Adrenal gland (tissue), 12 donors: ENCODE results near the gene PDE10A. TPM values are rescaled to one million over a fixed set of nuclear protein-coding genes. Genes with fewer than 3 reads are reported as not detected.

Source experiments
- DNase-seq, 7 donors: peaks; one replicate each; pipeline ENCODE4 v3.0.0-alpha.2; 2019 to 2020
- H3K27ac ChIP-seq, 5 donors: fragments of 200-600 bp; sonication (generic) in 4 of 5; 1 replicate in 3 of 5; 2 replicates in 2 of 5; pipeline versions ENCODE4 v1.5.1 to v1.8.0; 2016 to 2020; ENCODE audit warnings: mild to moderate bottlenecking in 1 of 5
- H3K27me3 ChIP-seq: fragments of 200-600 bp; 2 replicates; pipeline ENCODE4 v1.8.0; 2021
- H3K36me3 ChIP-seq, 2 donors: fragments of 200-600 bp; replicated peaks in 1 of 2; 1 replicate in 1 of 2; 2 replicates in 1 of 2; pipeline versions ENCODE4 v1.5.1 to v1.8.0; 2018 to 2022
- H3K4me1 ChIP-seq, 2 donors: fragments of 200-600 bp; replicated peaks in 1 of 2; 1 replicate in 1 of 2; 2 replicates in 1 of 2; pipeline versions ENCODE4 v1.5.1 to v1.8.0; 2018 to 2021
- H3K4me3 ChIP-seq, 4 donors: fragments of 200-600 bp; sonication (generic) in 3 of 4; one replicate each; pipeline ENCODE4 v1.5.1; 2016 to 2018
- H3K9me3 ChIP-seq, 3 donors: fragments of 200-600 bp; sonication (generic) in 1 of 3; replicated peaks in 1 of 3; 1 replicate in 2 of 3; 2 replicates in 1 of 3; pipeline versions ENCODE4 v1.5.1 to v1.8.0; 2016 to 2021
- CTCF ChIP-seq, 6 experiments: fragments of 450-650 bp in 4 of 6; fragments of 200-600 bp in 2 of 6; sonication (generic) in 1 of 6; IDR thresholded peaks; 1 replicate in 5 of 6; 2 replicates in 1 of 6; pipeline versions ENCODE4 v1.5.1 to v1.8.0; 2016 to 2021; ENCODE audit warnings: antibody characterized with exemption in 6 of 6, mild to moderate bottlenecking in 2 of 6, moderate library complexity in 1 of 6
- POLR2A ChIP-seq, 2 donors: fragments of 450-650 bp; IDR thresholded peaks; one replicate each; pipeline ENCODE4 v1.6.1; 2017; ENCODE audit warnings: antibody characterized with exemption in 2 of 2, mild to moderate bottlenecking in 2 of 2, moderate library complexity in 1 of 2
- WGBS, 4 donors: extraction: QIAGEN DNeasy Blood & Tissue Kit in 2 of 4; methylation state at CpG; one replicate each; pipeline versions ENCODE4 v1.1.5 to v1.1.7; 2013 to 2017; 5-methylcytosine and 5-hydroxymethylcytosine counted together
- intact Hi-C, 2 donors: fragments of 100-400 bp; cut with DNase I; formaldehyde crosslinking; loops; one replicate each; pipeline versions ENCODE4 v1.14.1 to v1.15.0; 2022 to 2023
- polyA plus RNA-seq, 3 donors: library from polyadenylated mRNA; stranded (reverse); fragments of 200-250 nt in 2 of 3; fragments of 350-450 nt in 1 of 3; fragmentation: Illumina TruSeq in 1 of 3; extraction: RNeasy Lipid Tissue Mini Kit (QIAGEN cat#74804) in 1 of 3; gene quantifications; one replicate each; pipeline ENCODE4 v1.2.3, GENCODE V29; 2013 to 2014
- total RNA-seq, 9 donors: library from RNA; depleted of rRNA in 4 of 9; stranded (reverse); fragments of >200 nt in 4 of 9; fragments of 120-200 nt in 1 of 9; fragmentation: NEBNext Ultra II Directional in 1 of 9; extraction: Animal tissue kit (Norgen Biotek cat#: 25700) in 1 of 9; gene quantifications; one replicate each; pipeline versions ENCODE4 v1.1.0 to v1.2.4, GENCODE V29; 2013 to 2023
- donor health status: healthy with polysubstance abuse.
- donor health status: Bipolar disorder and iron deficiency.
- donor health status: DM: yes; HTN: yes; CAD: no.
- donor health status: DM: no; HTN: no; CAD: no.
- donor health status: DM: no; HTN: no; CAD: no.
- donor health status: DM: yes; HTN: yes; CAD: no.

Gene PDE10A
- total and polyA plus RNA-seq, 12 donors, result 4.0 to 199 (median 27.8) TPM

GRCh38 chr6:165659945-165660856 lies 2.8 kb downstream of the PDE10A start:
- DNase-seq, result no peak
- intact Hi-C loops, result no loop called here

GRCh38 chr6:165658395-165659058 lies 4.5 kb downstream of the PDE10A start:
- no peak for DNase-seq
- 91 to 95% (median 94%) methylated on average over 13 of the region's 13 CpGs for WGBS, 4 donors
- Histone ChIP-seq H3K9me3 (no peaks in the 10 kb centered on the region), H3K4me3 (no peak overlapping the region), H3K27me3 (peaks cover 5% of the 10 kb centered on the region), H3K4me1 (peaks cover 7 to 18% of the 10 kb centered on the region in 2 donors), H3K27ac (no peak overlapping the region), H3K36me3 (no peaks in the 10 kb centered on the region)
- TF ChIP-seq POLR2A (IDR thresholded peaks at IDR 0.05) (no peak), CTCF (IDR thresholded peaks at IDR 0.05) (no peak)
- intact Hi-C loops, result no loop called here

More at GRCh38 chr6:165659945-165660856, 2.8 kb downstream of the PDE10A start:
- Histone ChIP-seq H3K4me1 (peaks cover 11 to 25% of the 10 kb centered on the region in 2 donors), H3K27ac (no peak overlapping the region), H3K9me3 (no peaks in the 10 kb centered on the region), H3K4me3 (peak overlapping the region in 2 of 4 donors; percentile 56 to 67), H3K36me3 (no peaks in the 10 kb centered on the region), H3K27me3 (peaks cover 15% of the 10 kb centered on the region)
- 13 to 92% (median 29%) methylated on average over 6 to 67 of the region's 67 CpGs for WGBS, 4 donors
- TF ChIP-seq CTCF (IDR thresholded peaks at IDR 0.05) (no peak), POLR2A (IDR thresholded peaks at IDR 0.05) (no peak)

GRCh38 chr6:165657325-165657680 lies 5.7 kb downstream of the PDE10A start:
- Histone ChIP-seq H3K27ac (no peak overlapping the region), H3K4me1 (peaks cover 7 to 15% of the 10 kb centered on the region in 2 donors), H3K4me3 (no peak overlapping the region), H3K9me3 (no peaks in the 10 kb centered on the region), H3K36me3 (no peaks in the 10 kb centered on the region), H3K27me3 (peaks cover 5% of the 10 kb centered on the region)
- 91 to 94% (median 91%) methylated on average over 5 of the region's 5 CpGs for WGBS, 4 donors
- TF ChIP-seq POLR2A (IDR thresholded peaks at IDR 0.05) (no peak), CTCF (IDR thresholded peaks at IDR 0.05) (no peak)
- no peak for DNase-seq
- intact Hi-C loops, result no loop called here

GRCh38 chr6:165656581-165657324 lies 6.3 kb downstream of the PDE10A start:
- H3K4me1 ChIP-seq, result peaks cover 7 to 15% of the 10 kb centered on the region in 2 donors
- no peak for DNase-seq
- H3K36me3 ChIP-seq, result no peaks in the 10 kb centered on the region
- H3K27me3 ChIP-seq, result peaks cover 5% of the 10 kb centered on the region
- 89 to 94% (median 93%) methylated on average over 8 of the region's 8 CpGs for WGBS, 4 donors
- TF ChIP-seq POLR2A (IDR thresholded peaks at IDR 0.05) (no peak), CTCF (IDR thresholded peaks at IDR 0.05) (no peak)
- intact Hi-C loops, result no loop called here
- H3K27ac ChIP-seq, result no peak overlapping the region
- no peak overlapping the region for H3K4me3 ChIP-seq
- no peaks in the 10 kb centered on the region for H3K9me3 ChIP-seq
